ENCODE data around the gene SLC25A46. TPM values are rescaled to one million over a fixed set of nuclear protein-coding genes. Genes with fewer than 3 reads are reported as not detected.

SLC25A46 gene
- total and polyA plus RNA-seq, 9 of the 15 experiments (the other 6 are each of a cell fraction or from before 2014, with no cell fraction given), result 7.8 to 47.3 (median 31.8) TPM

GRCh38 chr5:110738812-110739651 is at the start of gene SLC25A46 (continued):
- TF ChIP-seq TSHZ1 (CRISPR knock-in tag; IDR thresholded peaks at IDR 0.05) (no peak), SMC3 (conservative IDR thresholded peaks at IDR 0.05; ENCODE audit: insufficient read depth, low read depth, low read length) (no peak), FOXA1 (IDR thresholded peaks at IDR 0.05; ENCODE audit: borderline replicate concordance) (no peak), TAF1 (IDR thresholded peaks at IDR 0.05; ENCODE audit: control insufficient read depth, extremely low read depth, insufficient read depth, low read length, severe bottlenecking) (peak; percentile 66), ESRRA (IDR thresholded peaks at IDR 0.05; ENCODE audit: borderline replicate concordance, low read depth) (0 out of 2 replicates have a peak, but pooled peaks have one; percentile 37), ETV6 (IDR thresholded peaks at IDR 0.05; ENCODE audit: borderline replicate concordance in 1 of 2, low read depth in 2 of 2, low read length in 1 of 2) (peak in 1 of 2 experiments; percentile 37; a peak in 1 of 4 replicates), ETV6 (CRISPR knock-in tag; IDR thresholded peaks at IDR 0.05; ENCODE audit: borderline replicate concordance) (no peak), ELK1 (CRISPR knock-in tag; IDR thresholded peaks at IDR 0.05) (no peak), GTF2F1 (IDR thresholded peaks at IDR 0.05; ENCODE audit: low read depth, low read length) (no peak), MTA1 (IDR thresholded peaks at IDR 0.05; ENCODE audit: borderline replicate concordance) (no peak), NCOA4 (IDR thresholded peaks at IDR 0.05; ENCODE audit: partially characterized antibody) (no peak), RFX1 (IDR thresholded peaks at IDR 0.05) (peak; percentile 97), RCOR1 (IDR thresholded peaks at IDR 0.05; ENCODE audit: borderline replicate concordance in 1 of 2, low read depth in 2 of 2, low read length in 2 of 2) (peak in 1 of 2 experiments; percentile 27; a peak in 1 of 4 replicates), ZNF551 (CRISPR knock-in tag; IDR thresholded peaks at IDR 0.05) (no peak), SNIP1 (IDR thresholded peaks at IDR 0.05; ENCODE audit: low read depth) (no peak), TCF7 (IDR thresholded peaks at IDR 0.05; ENCODE audit: borderline replicate concordance) (no peak), ZSCAN32 (CRISPR knock-in tag; IDR thresholded peaks at IDR 0.05) (no peak), GABPA (tag; conservative IDR thresholded peaks at IDR 0.05; ENCODE audit: low read depth) (peak; percentile 98)
- TF ChIP-seq, protein P1, sequence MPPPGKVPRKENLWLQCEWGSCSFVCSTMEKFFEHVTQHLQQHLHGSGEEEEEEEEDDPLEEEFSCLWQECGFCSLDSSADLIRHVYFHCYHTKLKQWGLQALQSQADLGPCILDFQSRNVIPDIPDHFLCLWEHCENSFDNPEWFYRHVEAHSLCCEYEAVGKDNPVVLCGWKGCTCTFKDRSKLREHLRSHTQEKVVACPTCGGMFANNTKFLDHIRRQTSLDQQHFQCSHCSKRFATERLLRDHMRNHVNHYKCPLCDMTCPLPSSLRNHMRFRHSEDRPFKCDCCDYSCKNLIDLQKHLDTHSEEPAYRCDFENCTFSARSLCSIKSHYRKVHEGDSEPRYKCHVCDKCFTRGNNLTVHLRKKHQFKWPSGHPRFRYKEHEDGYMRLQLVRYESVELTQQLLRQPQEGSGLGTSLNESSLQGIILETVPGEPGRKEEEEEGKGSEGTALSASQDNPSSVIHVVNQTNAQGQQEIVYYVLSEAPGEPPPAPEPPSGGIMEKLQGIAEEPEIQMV (tag; conservative IDR thresholded peaks at IDR 0.05; ENCODE audit: low read depth), result no peak
- TF ChIP-seq, protein P2, sequence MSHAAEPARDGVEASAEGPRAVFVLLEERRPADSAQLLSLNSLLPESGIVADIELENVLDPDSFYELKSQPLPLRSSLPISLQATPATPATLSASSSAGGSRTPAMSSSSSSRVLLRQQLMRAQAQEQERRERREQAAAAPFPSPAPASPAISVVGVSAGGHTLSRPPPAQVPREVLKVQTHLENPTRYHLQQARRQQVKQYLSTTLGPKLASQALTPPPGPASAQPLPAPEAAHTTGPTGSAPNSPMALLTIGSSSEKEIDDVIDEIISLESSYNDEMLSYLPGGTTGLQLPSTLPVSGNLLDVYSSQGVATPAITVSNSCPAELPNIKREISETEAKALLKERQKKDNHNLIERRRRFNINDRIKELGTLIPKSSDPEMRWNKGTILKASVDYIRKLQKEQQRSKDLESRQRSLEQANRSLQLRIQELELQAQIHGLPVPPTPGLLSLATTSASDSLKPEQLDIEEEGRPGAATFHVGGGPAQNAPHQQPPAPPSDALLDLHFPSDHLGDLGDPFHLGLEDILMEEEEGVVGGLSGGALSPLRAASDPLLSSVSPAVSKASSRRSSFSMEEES (CRISPR knock-in tag; IDR thresholded peaks at IDR 0.05), result peak; percentile 94

Measured in K562 (cell line).